Bronchial epithelial cell (primary cell): Measurements from ENCODE around the gene ZMAT5. TPM values are rescaled to one million over a fixed set of nuclear protein-coding genes. Genes with fewer than 3 reads are reported as not detected.

Source experiments
- DNase-seq: peaks from one replicate; pipeline ENCODE4 v3.0.0-alpha.2; 2010; ENCODE audit warnings: low read depth
- FAIRE-seq: peaks from 2 replicates; lab custom pipeline; 2011; peaks lifted over from hg19 to GRCh38; lab: Jason Lieb, UNC
- H3K27me3 ChIP-seq: 2 replicates; pipeline ENCODE4 v1.5.1; 2011; ENCODE audit warnings: low read length; ENCODE audit not compliant: control insufficient read depth, insufficient read depth
- H3K36me3 ChIP-seq: 2 replicates; pipeline ENCODE4 v1.5.1; 2011; ENCODE audit warnings: low read length; ENCODE audit not compliant: control insufficient read depth, insufficient read depth
- H3K4me3 ChIP-seq: 2 replicates; pipeline ENCODE4 v1.5.1; 2011; ENCODE audit warnings: mild to moderate bottlenecking, low read depth, low read length, control low read depth
- CTCF ChIP-seq: IDR thresholded peaks from 2 replicates; pipeline ENCODE4 v1.5.1; 2011; ENCODE audit warnings: mild to moderate bottlenecking, moderate library complexity, low read length, control low read depth, inconsistent platforms; ENCODE audit not compliant: insufficient read depth, severe bottlenecking
- total RNA-seq: library from RNA; depleted of rRNA; stranded (reverse); fragments of >200 nt; gene quantifications from 2 replicates; pipeline ENCODE4 v1.2.1, GENCODE V29; 2014

Gene ZMAT5
- total RNA-seq, 1 donor from 2014 or later: 24.7 TPM

GRCh38 chr22:29797351-29797750 is 30.5 kb upstream of the ZMAT5 start:
- FAIRE-seq (no peak), DNase-seq (no peak)
- TF ChIP-seq CTCF: no peak
- Histone ChIP-seq H3K27me3 (no peaks in the 10 kb centered on the region), H3K36me3 (peaks cover 13% of the 10 kb centered on the region), H3K4me3 (no peak overlapping the region)

- FAIRE-seq: no peak
- no peak for DNase-seq
- Histone ChIP-seq H3K4me3 (no peak overlapping the region), H3K36me3 (peaks cover 17% of the 10 kb centered on the region), H3K27me3 (no peaks in the 10 kb centered on the region)
- TF ChIP-seq CTCF: no peak
Observed at GRCh38 chr22:29795663-29796062, 28.9 kb upstream of the ZMAT5 start.

- peaks cover 30% of the 10 kb centered on the region for H3K36me3 ChIP-seq
- FAIRE-seq: no peak
- no peak for TF ChIP-seq CTCF
- H3K4me3 ChIP-seq: no peak overlapping the region
- no peaks in the 10 kb centered on the region for H3K27me3 ChIP-seq
- DNase-seq: no peak
Observed at GRCh38 chr22:29793396-29793795, 26.6 kb upstream of the ZMAT5 start.

DNA sequence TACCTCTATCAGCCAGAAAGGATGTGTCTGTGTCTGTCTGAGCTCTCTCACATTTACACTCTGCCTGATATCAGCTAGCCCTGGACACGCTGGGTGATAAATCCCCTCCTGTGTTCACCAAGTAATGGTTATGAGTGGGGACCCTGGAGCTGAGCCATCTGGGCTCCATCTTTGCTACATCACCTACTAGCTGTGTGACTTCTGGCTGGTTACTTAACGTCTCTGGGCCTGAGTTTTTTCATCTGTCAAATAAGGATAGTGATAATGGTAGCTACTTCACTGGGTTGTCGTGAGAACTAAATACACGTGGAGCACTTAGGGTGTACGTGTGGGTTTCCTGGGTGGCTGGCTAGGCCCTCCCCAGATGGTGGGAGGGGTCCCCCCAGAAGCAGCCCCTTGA is 23.3 kb upstream of the ZMAT5 start:
- DNase-seq (no peak), FAIRE-seq (no peak)
- Histone ChIP-seq H3K27me3 (no peaks in the 10 kb centered on the region), H3K36me3 (peaks cover 28% of the 10 kb centered on the region), H3K4me3 (no peak overlapping the region)
- no peak for TF ChIP-seq CTCF

DNA sequence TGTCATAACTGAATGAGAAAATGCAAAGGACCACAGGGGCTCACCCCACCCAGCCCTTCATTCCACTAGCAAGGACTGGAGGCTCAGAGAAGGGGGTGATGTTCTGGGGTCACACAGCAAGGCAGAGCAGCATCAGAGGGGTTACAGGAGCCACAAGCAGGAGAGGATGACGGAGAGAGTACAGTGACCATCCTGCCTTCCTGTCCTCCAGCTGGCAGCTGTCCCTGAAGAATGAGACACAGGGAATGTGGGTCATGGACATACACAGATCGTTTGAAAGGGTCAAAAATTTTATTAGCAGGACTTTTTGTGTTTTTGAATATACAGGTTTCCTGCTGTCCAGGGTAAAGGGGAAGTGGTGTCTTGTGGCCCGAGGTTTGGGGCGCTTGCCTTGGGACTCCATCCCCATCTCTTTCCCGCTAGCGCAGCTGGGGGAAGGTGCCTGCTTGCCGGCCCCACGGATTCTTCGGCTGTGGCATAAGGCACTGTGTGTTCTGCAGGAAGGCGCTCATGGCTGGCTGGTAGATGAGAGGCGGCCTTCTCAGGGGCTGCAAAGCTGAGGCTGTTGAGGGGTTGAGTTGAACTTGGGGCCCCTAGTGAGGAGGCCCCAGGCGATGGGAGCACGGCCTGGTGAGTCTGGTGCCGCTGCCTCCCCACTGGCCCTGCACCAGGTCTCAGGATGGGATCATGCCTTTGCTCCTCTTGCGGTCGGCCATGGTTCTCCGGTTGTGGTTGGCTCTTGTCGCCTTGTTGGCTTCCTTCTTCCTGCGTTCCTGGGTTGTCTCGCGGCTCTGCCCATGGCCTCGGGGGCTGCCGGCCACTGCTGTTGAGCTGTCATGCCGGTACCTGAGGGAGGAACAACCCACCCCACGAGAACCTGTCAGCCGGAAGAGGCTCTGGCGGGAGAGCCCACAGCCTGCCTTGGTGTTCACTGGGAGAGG is 21.8 kb upstream of the ZMAT5 start:
- H3K36me3 ChIP-seq: peaks cover 28% of the 10 kb centered on the region
- no peak for FAIRE-seq

More for the DNA sequence above, 21.8 kb upstream of the ZMAT5 start:
- no peaks in the 10 kb centered on the region for H3K27me3 ChIP-seq
- DNase-seq: no peak
- H3K4me3 ChIP-seq: no peak overlapping the region
- no peak for TF ChIP-seq CTCF
